Thymus (tissue), 11 donors: ENCODE results near the gene CDK14. TPM values are rescaled to one million over a fixed set of nuclear protein-coding genes. Genes with fewer than 3 reads are reported as not detected.

ENCODE experiments used
- DNase-seq, 9 donors: peaks; one replicate each; pipeline ENCODE4 v3.0.0-alpha.2; 2013; ENCODE audit warnings: low spot score in 9 of 9, low read depth in 6 of 9, missing footprints in 1 of 9
- H3K27ac ChIP-seq, 2 donors: one replicate each; pipeline ENCODE4 v1.5.1; 2013; ENCODE audit warnings: control low read depth in 1 of 2, low read depth in 1 of 2, low read length in 1 of 2, mild to moderate bottlenecking in 1 of 2, moderate library complexity in 1 of 2
- H3K27me3 ChIP-seq, 2 donors: one replicate each; pipeline ENCODE4 v1.5.1; 2013; ENCODE audit warnings: low read length in 1 of 2; ENCODE audit not compliant: control insufficient read depth in 2 of 2, insufficient read depth in 1 of 2
- H3K36me3 ChIP-seq, 2 donors: one replicate each; pipeline ENCODE4 v1.5.1; 2013; ENCODE audit warnings: low read length in 1 of 2, mild to moderate bottlenecking in 1 of 2, moderate library complexity in 1 of 2; ENCODE audit not compliant: control insufficient read depth in 2 of 2, insufficient read depth in 2 of 2
- H3K4me1 ChIP-seq, 2 donors: one replicate each; pipeline ENCODE4 v1.5.1; 2013; ENCODE audit warnings: low read length in 2 of 2; ENCODE audit not compliant: control insufficient read depth in 2 of 2, insufficient read depth in 2 of 2
- H3K4me3 ChIP-seq, 2 donors: one replicate each; pipeline ENCODE4 v1.5.1; 2013; ENCODE audit warnings: low read length in 2 of 2, control low read depth in 1 of 2, mild to moderate bottlenecking in 1 of 2
- H3K9me3 ChIP-seq, 2 donors: one replicate each; pipeline ENCODE4 v1.5.1; 2013; ENCODE audit warnings: low read length in 1 of 2, mild to moderate bottlenecking in 1 of 2; ENCODE audit not compliant: control insufficient read depth in 2 of 2, insufficient read depth in 1 of 2
- WGBS: extraction: QIAGEN DNeasy Blood & Tissue Kit; methylation state at CpG from one replicate; pipeline ENCODE4 v1.1.7; 2013; 5-methylcytosine and 5-hydroxymethylcytosine counted together
- polyA plus RNA-seq: library from polyadenylated mRNA; stranded (reverse); fragments of 200-250 nt; gene quantifications from one replicate; pipeline ENCODE4 v1.2.3, GENCODE V29; 2013
- total RNA-seq: library from RNA; stranded (reverse); fragments of 120-200 nt; gene quantifications from one replicate; pipeline ENCODE4 v1.2.4, GENCODE V29; 2013
- donor health status: healthy.

The CDK14 gene
- total and polyA plus RNA-seq, 2 donors, result 7.6 to 9.0 TPM

- no peaks in the 10 kb centered on the region for H3K9me3 ChIP-seq
- peaks cover 19 to 29% of the 10 kb centered on the region in 2 donors for H3K27me3 ChIP-seq
- H3K27ac ChIP-seq, result no peak overlapping the region
- DNase-seq, result no peak
- H3K4me1 ChIP-seq, result peaks cover 2 to 3% of the 10 kb centered on the region in 2 donors
- H3K4me3 ChIP-seq, result no peak overlapping the region
- no peaks in the 10 kb centered on the region for H3K36me3 ChIP-seq
Measured at GRCh38 chr7:90592033-90592432, 4.1 kb upstream of the CDK14 start.

- Histone ChIP-seq H3K9me3 (no peaks in the 10 kb centered on the region), H3K27me3 (peaks cover 24 to 40% of the 10 kb centered on the region in 2 donors), H3K27ac (no peak overlapping the region), H3K4me1 (peaks cover 2 to 3% of the 10 kb centered on the region in 2 donors), H3K4me3 (no peak overlapping the region), H3K36me3 (no peaks in the 10 kb centered on the region)
- DNase-seq, result no peak
Measured at GRCh38 chr7:90593205-90593604, 2.9 kb upstream of the CDK14 start.

- no peak overlapping the region for H3K4me3 ChIP-seq
- H3K4me1 ChIP-seq, result peaks cover 2 to 3% of the 10 kb centered on the region in 2 donors
- DNase-seq, result peak in 1 of 9 donors; percentile 2
- H3K27ac ChIP-seq, result no peak overlapping the region
- WGBS, result 16% methylated on average over 11 of the region's 11 CpGs
- peaks cover 24 to 44% of the 10 kb centered on the region in 2 donors for H3K27me3 ChIP-seq
- H3K36me3 ChIP-seq, result no peaks in the 10 kb centered on the region
- no peaks in the 10 kb centered on the region for H3K9me3 ChIP-seq
Measured at GRCh38 chr7:90594751-90595317, 1.3 kb upstream of the CDK14 start.

GRCh38 chr7:90595342-90595800, 750 bp upstream of the CDK14 start:
- no peaks in the 10 kb centered on the region for H3K9me3 ChIP-seq
- no peak for DNase-seq
- peaks cover 2 to 3% of the 10 kb centered on the region in 2 donors for H3K4me1 ChIP-seq
- no peak overlapping the region for H3K27ac ChIP-seq
- H3K27me3 ChIP-seq, result peaks cover 24 to 44% of the 10 kb centered on the region in 2 donors
- no peaks in the 10 kb centered on the region for H3K36me3 ChIP-seq
- H3K4me3 ChIP-seq, result peak overlapping the region; percentile 12 to 55
- WGBS, result 25% methylated on average over 10 of the region's 10 CpGs

- H3K27me3 ChIP-seq, result peaks cover 24 to 44% of the 10 kb centered on the region in 2 donors
- WGBS, result 1% methylated on average over 47 of the region's 47 CpGs
- H3K36me3 ChIP-seq, result no peaks in the 10 kb centered on the region
- no peaks in the 10 kb centered on the region for H3K9me3 ChIP-seq
- H3K27ac ChIP-seq, result peak overlapping the region; percentile 12 to 46
- H3K4me1 ChIP-seq, result peaks cover 2 to 3% of the 10 kb centered on the region in 2 donors
- H3K4me3 ChIP-seq, result peak overlapping the region; percentile 32 to 55
- DNase-seq, result peak in 1 of 9 donors; percentile 2
Measured at GRCh38 chr7:90596671-90597562, 796 bp downstream of the CDK14 start.

- H3K27me3 ChIP-seq, result peaks cover 24 to 44% of the 10 kb centered on the region in 2 donors
- H3K36me3 ChIP-seq, result no peaks in the 10 kb centered on the region
- 75% methylated on average over 10 of the region's 10 CpGs for WGBS
- DNase-seq, result no peak
- H3K4me1 ChIP-seq, result peaks cover 2 to 3% of the 10 kb centered on the region in 2 donors
- no peak overlapping the region for H3K27ac ChIP-seq
- H3K9me3 ChIP-seq, result no peaks in the 10 kb centered on the region
- H3K4me3 ChIP-seq, result peak overlapping the region in 1 of 2 donors; percentile 55
Measured at GRCh38 chr7:90597563-90598253, 1.6 kb downstream of the CDK14 start.

GRCh38 chr7:90599038-90599437, 2.9 kb downstream of the CDK14 start:
- 95% methylated on average over 4 of the region's 4 CpGs for WGBS
- H3K36me3 ChIP-seq, result no peaks in the 10 kb centered on the region
- no peak for DNase-seq
- H3K27ac ChIP-seq, result no peak overlapping the region
- no peak overlapping the region for H3K4me3 ChIP-seq
- peaks cover 2 to 3% of the 10 kb centered on the region in 2 donors for H3K4me1 ChIP-seq
- no peaks in the 10 kb centered on the region for H3K9me3 ChIP-seq
- H3K27me3 ChIP-seq, result peaks cover 23 to 44% of the 10 kb centered on the region in 2 donors

GRCh38 chr7:90599892-90600555, 3.9 kb downstream of the CDK14 start:
- no peak for DNase-seq
- no peak overlapping the region for H3K27ac ChIP-seq
- H3K4me1 ChIP-seq, result peaks cover 2 to 3% of the 10 kb centered on the region in 2 donors
- WGBS, result 29% methylated on average over 4 of the region's 4 CpGs
- no peaks in the 10 kb centered on the region for H3K36me3 ChIP-seq
- no peaks in the 10 kb centered on the region for H3K9me3 ChIP-seq
- peaks cover 21 to 35% of the 10 kb centered on the region in 2 donors for H3K27me3 ChIP-seq
- no peak overlapping the region for H3K4me3 ChIP-seq
